ENCODE results near the gene APBB1. TPM values are rescaled to one million over a fixed set of nuclear protein-coding genes. Genes with fewer than 3 reads are reported as not detected.

APBB1 gene
- total and polyA plus RNA-seq, 9 of the 15 experiments (the other 6 are each of a cell fraction or from before 2014, with no cell fraction given) = 0.04 to 0.73 (median 0.40) TPM

- TF ChIP-seq KDM2B (CRISPR knock-in tag; IDR thresholded peaks at IDR 0.05) (peak; percentile 63), SREBF2 (CRISPR knock-in tag; IDR thresholded peaks at IDR 0.05) (no peak), MTA1 (IDR thresholded peaks at IDR 0.05; ENCODE audit: borderline replicate concordance) (no peak; the same call in 1 of the 2 replicates), U2AF2 (optimal IDR thresholded peaks at IDR 0.05; ENCODE audit: low read depth, low read length) (no peak), ZNF79 (CRISPR knock-in tag; IDR thresholded peaks at IDR 0.05; ENCODE audit: low read depth) (no peak), ZNF696 (CRISPR knock-in tag; conservative IDR thresholded peaks at IDR 0.05) (no peak), BRF2 (IDR thresholded peaks at IDR 0.05; ENCODE audit: borderline replicate concordance, insufficient read depth, insufficient read length) (no peak), TBL1XR1 (IDR thresholded peaks at IDR 0.05; ENCODE audit: low read length in 2 of 2) (no peak; a peak in 1 of 4 replicates), ZNF408 (CRISPR knock-in tag; IDR thresholded peaks at IDR 0.05; ENCODE audit: low read depth) (no peak), ARID1B (IDR thresholded peaks at IDR 0.05) (peak; percentile 49; the same call in 1 of the 2 replicates), STAT5B (CRISPR knock-in tag; IDR thresholded peaks at IDR 0.05) (no peak), TCF3 (CRISPR knock-in tag; IDR thresholded peaks at IDR 0.05) (peak; percentile 44; the same call in 1 of the 2 replicates), ZNF263 (CRISPR knock-in tag; IDR thresholded peaks at IDR 0.05; ENCODE audit: borderline replicate concordance) (no peak; the same call in 1 of the 2 replicates), TAF7 (tag; IDR thresholded peaks at IDR 0.05) (no peak), POLR3G (IDR thresholded peaks at IDR 0.05; ENCODE audit: extremely low read depth, insufficient read length, insufficient replicate concordance) (no peak), SIRT6 (IDR thresholded peaks at IDR 0.05; ENCODE audit: low read depth, low read length) (no peak), CTBP1 (IDR thresholded peaks at IDR 0.05; ENCODE audit: borderline replicate concordance) (peak; percentile 82), SREBF1 (IDR thresholded peaks at IDR 0.05; ENCODE audit: borderline replicate concordance, low read depth, low read length) (no peak), KLF6 (CRISPR knock-in tag; IDR thresholded peaks at IDR 0.05; ENCODE audit: borderline replicate concordance) (no peak), ZNF311 (CRISPR knock-in tag; IDR thresholded peaks at IDR 0.05) (no peak), FOS (IDR thresholded peaks at IDR 0.05; ENCODE audit: extremely low read depth, insufficient read length) (no peak), COPS2 (conservative IDR thresholded peaks at IDR 0.05) (no peak)
- TF ChIP-seq, protein P1, sequence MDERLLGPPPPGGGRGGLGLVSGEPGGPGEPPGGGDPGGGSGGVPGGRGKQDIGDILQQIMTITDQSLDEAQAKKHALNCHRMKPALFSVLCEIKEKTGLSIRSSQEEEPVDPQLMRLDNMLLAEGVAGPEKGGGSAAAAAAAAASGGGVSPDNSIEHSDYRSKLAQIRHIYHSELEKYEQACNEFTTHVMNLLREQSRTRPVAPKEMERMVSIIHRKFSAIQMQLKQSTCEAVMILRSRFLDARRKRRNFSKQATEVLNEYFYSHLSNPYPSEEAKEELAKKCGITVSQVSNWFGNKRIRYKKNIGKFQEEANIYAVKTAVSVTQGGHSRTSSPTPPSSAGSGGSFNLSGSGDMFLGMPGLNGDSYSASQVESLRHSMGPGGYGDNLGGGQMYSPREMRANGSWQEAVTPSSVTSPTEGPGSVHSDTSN (CRISPR knock-in tag; IDR thresholded peaks at IDR 0.05; ENCODE audit: low read depth) = peak; percentile 53
- TF ChIP-seq, protein P1 (tag; conservative IDR thresholded peaks at IDR 0.05; ENCODE audit: low read depth) = peak; percentile 62
- TF ChIP-seq, protein P2, sequence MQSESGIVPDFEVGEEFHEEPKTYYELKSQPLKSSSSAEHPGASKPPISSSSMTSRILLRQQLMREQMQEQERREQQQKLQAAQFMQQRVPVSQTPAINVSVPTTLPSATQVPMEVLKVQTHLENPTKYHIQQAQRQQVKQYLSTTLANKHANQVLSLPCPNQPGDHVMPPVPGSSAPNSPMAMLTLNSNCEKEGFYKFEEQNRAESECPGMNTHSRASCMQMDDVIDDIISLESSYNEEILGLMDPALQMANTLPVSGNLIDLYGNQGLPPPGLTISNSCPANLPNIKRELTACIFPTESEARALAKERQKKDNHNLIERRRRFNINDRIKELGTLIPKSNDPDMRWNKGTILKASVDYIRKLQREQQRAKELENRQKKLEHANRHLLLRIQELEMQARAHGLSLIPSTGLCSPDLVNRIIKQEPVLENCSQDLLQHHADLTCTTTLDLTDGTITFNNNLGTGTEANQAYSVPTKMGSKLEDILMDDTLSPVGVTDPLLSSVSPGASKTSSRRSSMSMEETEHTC (IDR thresholded peaks at IDR 0.05) = no peak
These were observed 28.8 kb downstream of the APBB1 start, which contains the start of gene SMPD1 (continued) for GRCh38 chr11:6389905-6390717.

Data from K562 (cell line).